Gastroesophageal sphincter (tissue), 3 donors: ENCODE data around the gene ANO10.
"Not testable (repeated sequence)": the region's sequence is repeated elsewhere in the genome, so short reads cannot be mapped to it uniquely, and the experiment has no call there.

ENCODE experiments used
- EP300 ChIP-seq: sonication (generic); formaldehyde crosslinking; IDR thresholded peaks from one replicate; pipeline ENCODE4 v1.6.1; 2017; ENCODE audit warnings: antibody characterized with exemption, mild to moderate bottlenecking
- POLR2A ChIP-seq, 2 donors: fragments of 450-650 bp; IDR thresholded peaks; one replicate each; pipeline ENCODE4 v1.6.1; 2017; ENCODE audit warnings: antibody characterized with exemption in 2 of 2, mild to moderate bottlenecking in 2 of 2, moderate library complexity in 1 of 2
- POLR2AphosphoS5 ChIP-seq: sonication (generic); formaldehyde crosslinking; IDR thresholded peaks from one replicate; pipeline ENCODE4 v1.6.1; 2017; ENCODE audit warnings: antibody characterized with exemption
- TF ChIP-seq, protein P1 (sequence below), 4 experiments: fragments of 200-600 bp in 2 of 4; fragments of 450-650 bp in 2 of 4; sonication (generic) in 1 of 4; IDR thresholded peaks; one replicate each; pipeline ENCODE4 v1.5.1; 2017 to 2019; ENCODE audit warnings: antibody characterized with exemption in 4 of 4, mild to moderate bottlenecking in 2 of 4, moderate library complexity in 2 of 4

DNA sequence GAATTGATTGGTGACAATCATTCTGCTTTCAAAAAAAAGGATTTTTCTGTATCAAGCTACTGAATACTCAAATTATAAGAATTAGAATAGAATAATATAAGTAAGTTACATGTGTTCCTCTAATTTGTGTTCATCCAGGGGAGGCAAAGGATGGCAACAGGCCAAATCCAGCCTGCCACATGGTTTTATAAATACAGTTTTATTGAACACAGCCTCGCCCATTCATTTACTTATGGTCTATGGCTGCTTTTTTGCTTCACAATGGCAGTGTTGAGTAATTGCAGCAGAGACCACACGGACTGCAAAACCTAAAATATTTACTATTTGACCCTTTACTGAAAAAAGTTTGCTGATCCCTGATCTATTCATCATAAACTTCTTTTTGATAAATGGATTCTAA is 21.9 kb downstream of the ANO10 start:
- TF ChIP-seq POLR2A (IDR thresholded peaks at IDR 0.05); POLR2AphosphoS5; EP300: not testable (repeated sequence)
- TF ChIP-seq, protein P1, sequence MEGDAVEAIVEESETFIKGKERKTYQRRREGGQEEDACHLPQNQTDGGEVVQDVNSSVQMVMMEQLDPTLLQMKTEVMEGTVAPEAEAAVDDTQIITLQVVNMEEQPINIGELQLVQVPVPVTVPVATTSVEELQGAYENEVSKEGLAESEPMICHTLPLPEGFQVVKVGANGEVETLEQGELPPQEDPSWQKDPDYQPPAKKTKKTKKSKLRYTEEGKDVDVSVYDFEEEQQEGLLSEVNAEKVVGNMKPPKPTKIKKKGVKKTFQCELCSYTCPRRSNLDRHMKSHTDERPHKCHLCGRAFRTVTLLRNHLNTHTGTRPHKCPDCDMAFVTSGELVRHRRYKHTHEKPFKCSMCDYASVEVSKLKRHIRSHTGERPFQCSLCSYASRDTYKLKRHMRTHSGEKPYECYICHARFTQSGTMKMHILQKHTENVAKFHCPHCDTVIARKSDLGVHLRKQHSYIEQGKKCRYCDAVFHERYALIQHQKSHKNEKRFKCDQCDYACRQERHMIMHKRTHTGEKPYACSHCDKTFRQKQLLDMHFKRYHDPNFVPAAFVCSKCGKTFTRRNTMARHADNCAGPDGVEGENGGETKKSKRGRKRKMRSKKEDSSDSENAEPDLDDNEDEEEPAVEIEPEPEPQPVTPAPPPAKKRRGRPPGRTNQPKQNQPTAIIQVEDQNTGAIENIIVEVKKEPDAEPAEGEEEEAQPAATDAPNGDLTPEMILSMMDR (IDR thresholded peaks at IDR 0.05), result not testable (repeated sequence)
